Measurements from ENCODE around the gene DCAKD. TPM values are rescaled to one million over a fixed set of nuclear protein-coding genes. Genes with fewer than 3 reads are reported as not detected.
A peak's percentile ranks its signal among the peaks of the same experiment; 100 is the strongest.

DCAKD gene
- total RNA-seq, 4 donors from 2014 or later, result 9.8 to 14.4 (median 12.3) TPM

- ATAC-seq, result no peak
- Histone ChIP-seq H3K36me3 (peaks cover 0 to 72% of the 10 kb centered on the region in 2 donors), H3K9me3 (no peaks in the 10 kb centered on the region), H3K4me1 (peaks cover 71 to 77% of the 10 kb centered on the region in 2 donors), H3K27ac (peak overlapping the region; percentile 88 to 97 (median 96)), H3K27me3 (no peaks in the 10 kb centered on the region), H3K4me3 (no peak overlapping the region)
- in situ Hi-C loops (cut with MboI; ENCODE audit: low sequenced_read_pairs in 4 of 4) (no loop called here), intact Hi-C loops (cut with DNase I; ENCODE audit: low total_unique reads) (no loop called here)
- no peak for TF ChIP-seq POLR2A (IDR thresholded peaks at IDR 0.05)
- TF ChIP-seq CTCF (IDR thresholded peaks at IDR 0.05 in 4 of 5, conservative IDR thresholded peaks at IDR 0.05 in 1 of 5), result no peak
- peak in 1 of 2 donors; percentile 11 for DNase-seq
These were observed 39.3 kb upstream of the DCAKD start for GRCh38 chr17:45090711-45091110.

GRCh38 chr17:45088741-45089140, 37.3 kb upstream of the DCAKD start:
- in situ Hi-C loops (cut with MboI; ENCODE audit: low sequenced_read_pairs in 4 of 4), result no loop called here
- TF ChIP-seq POLR2A (IDR thresholded peaks at IDR 0.05) (no peak), CTCF (IDR thresholded peaks at IDR 0.05 in 4 of 5, conservative IDR thresholded peaks at IDR 0.05 in 1 of 5) (no peak)
- H3K4me1 ChIP-seq, result peaks cover 59 to 71% of the 10 kb centered on the region in 2 donors
- no peak overlapping the region for H3K4me3 ChIP-seq
- DNase-seq (no peak), ATAC-seq (no peak)
- H3K27ac ChIP-seq, result peak overlapping the region; percentile 88 to 97 (median 96)
- intact Hi-C loops (cut with DNase I; ENCODE audit: low total_unique reads), result no loop called here
- no peaks in the 10 kb centered on the region for H3K9me3 ChIP-seq
- H3K36me3 ChIP-seq, result peaks cover 0 to 71% of the 10 kb centered on the region in 2 donors
- H3K27me3 ChIP-seq, result no peaks in the 10 kb centered on the region

GRCh38 chr17:45087978-45088377, 36.5 kb upstream of the DCAKD start:
- Histone ChIP-seq H3K27ac (peak overlapping the region; percentile 88 to 97 (median 96)), H3K27me3 (no peaks in the 10 kb centered on the region), H3K9me3 (no peaks in the 10 kb centered on the region), H3K36me3 (peaks cover 5 to 77% of the 10 kb centered on the region in 2 donors), H3K4me3 (no peak overlapping the region), H3K4me1 (peaks cover 53 to 63% of the 10 kb centered on the region in 2 donors)
- DNase-seq, result no peak
- ATAC-seq, result no peak
- in situ Hi-C loops (cut with MboI; ENCODE audit: low sequenced_read_pairs in 4 of 4), result no loop called here
- TF ChIP-seq POLR2A (IDR thresholded peaks at IDR 0.05) (no peak), CTCF (IDR thresholded peaks at IDR 0.05 in 4 of 5, conservative IDR thresholded peaks at IDR 0.05 in 1 of 5) (no peak)
- intact Hi-C loops (cut with DNase I; ENCODE audit: low total_unique reads), result no loop called here

- in situ Hi-C loops (cut with MboI; ENCODE audit: low sequenced_read_pairs in 4 of 4), result no loop called here
- Histone ChIP-seq H3K36me3 (peaks cover 9 to 82% of the 10 kb centered on the region in 2 donors), H3K4me3 (no peak overlapping the region), H3K4me1 (peaks cover 49 to 59% of the 10 kb centered on the region in 2 donors), H3K27me3 (no peaks in the 10 kb centered on the region), H3K27ac (peak overlapping the region; percentile 88 to 97 (median 96)), H3K9me3 (no peaks in the 10 kb centered on the region)
- ATAC-seq, result peak; percentile 86 to 89
- intact Hi-C loops (cut with DNase I; ENCODE audit: low total_unique reads), result no loop called here
- DNase-seq, result peak; percentile 74 to 76
- TF ChIP-seq CTCF (IDR thresholded peaks at IDR 0.05 in 4 of 5, conservative IDR thresholded peaks at IDR 0.05 in 1 of 5), result no peak
- no peak for TF ChIP-seq POLR2A (IDR thresholded peaks at IDR 0.05)
These were observed 36.1 kb upstream of the DCAKD start for GRCh38 chr17:45087504-45087975.
